NCI-H1436 treated with DMSO at 0.1 percent for 48 hours (cell line): ENCODE results near the gene SETD1A.

Source experiments
- DNase-seq: peaks from one replicate; lab custom pipeline; 2025; lab: John Stamatoyannopoulos, UW

The SETD1A gene

GRCh38 chr16:30982548-30983288 lies 25.2 kb downstream of the SETD1A start:
- no peak for DNase-seq

GRCh38 chr16:30983289-30983889 lies 25.8 kb downstream of the SETD1A start:
- DNase-seq, result no peak

GRCh38 chr16:30983898-30984610 lies 26.5 kb downstream of the SETD1A start:
- no peak for DNase-seq

GRCh38 chr16:30984669-30985400 lies 27.3 kb downstream of the SETD1A start, which contains the start of gene HSD3B7:
TSS of gene HSD3B7 (plus strand) at chr16:30985207. CDS start at chr16:30985659, 452 bp downstream.
- DNase-seq, result no peak

- DNase-seq, result peak; percentile 18
Observed at GRCh38 chr16:30985401-30986128, 28.0 kb downstream of the SETD1A start.

GRCh38 chr16:30986129-30986991 lies 28.8 kb downstream of the SETD1A start:
- DNase-seq, result no peak

GRCh38 chr16:30987581-30988190 lies 30.1 kb downstream of the SETD1A start:
- DNase-seq, result no peak

GRCh38 chr16:30989469-30990047 lies 32.0 kb downstream of the SETD1A start:
- DNase-seq, result no peak

GRCh38 chr16:30990105-30990504 lies 32.6 kb downstream of the SETD1A start:
- DNase-seq, result no peak

- DNase-seq, result no peak
Observed at GRCh38 chr16:30991052-30991451, 33.5 kb downstream of the SETD1A start.

- no peak for DNase-seq
Observed at GRCh38 chr16:30992276-30992780, 34.8 kb downstream of the SETD1A start.

- DNase-seq, result no peak
Observed at GRCh38 chr16:30992931-30993816, 35.6 kb downstream of the SETD1A start.

GRCh38 chr16:30995927-30996323 lies 38.4 kb downstream of the SETD1A start:
- DNase-seq, result no peak

- no peak for DNase-seq
Observed at GRCh38 chr16:30996324-30996984, 38.9 kb downstream of the SETD1A start.

- DNase-seq, result no peak
Observed at GRCh38 chr16:30996985-30997724, 39.6 kb downstream of the SETD1A start.

- no peak for DNase-seq
Observed at GRCh38 chr16:30997725-30998711, 40.5 kb downstream of the SETD1A start.
